Left hindlimb (tissue), 1 donor: ENCODE data around the gene ANAPC10.
"Not testable (repeated sequence)": the region's sequence is repeated elsewhere in the genome, so short reads cannot be mapped to it uniquely, and the experiment has no call there.

Experiments used
- DNase-seq: peaks from one replicate; pipeline ENCODE4 v3.0.0-alpha.2; 2018

Gene ANAPC10

GRCh38 chr4:145097821-145098674, at the start of gene ANAPC10, which contains the start of gene ABCE1:
Gene ANAPC10 (minus strand): TSS chr4:145098196. CDS start chr4:145096099, 2,097 bp downstream.
Gene ABCE1 (plus strand): TSS chr4:145098311. CDS start chr4:145104413, 6,102 bp downstream.
- peak; percentile 96 for DNase-seq

GRCh38 chr4:145136219-145136618, 38.2 kb upstream of the ANAPC10 start:
- not testable (repeated sequence) for DNase-seq

GRCh38 chr4:145132511-145133098, 34.6 kb upstream of the ANAPC10 start:
- peak; percentile 30 for DNase-seq

GRCh38 chr4:145131848-145132247, 33.9 kb upstream of the ANAPC10 start:
- no peak for DNase-seq

DNA sequence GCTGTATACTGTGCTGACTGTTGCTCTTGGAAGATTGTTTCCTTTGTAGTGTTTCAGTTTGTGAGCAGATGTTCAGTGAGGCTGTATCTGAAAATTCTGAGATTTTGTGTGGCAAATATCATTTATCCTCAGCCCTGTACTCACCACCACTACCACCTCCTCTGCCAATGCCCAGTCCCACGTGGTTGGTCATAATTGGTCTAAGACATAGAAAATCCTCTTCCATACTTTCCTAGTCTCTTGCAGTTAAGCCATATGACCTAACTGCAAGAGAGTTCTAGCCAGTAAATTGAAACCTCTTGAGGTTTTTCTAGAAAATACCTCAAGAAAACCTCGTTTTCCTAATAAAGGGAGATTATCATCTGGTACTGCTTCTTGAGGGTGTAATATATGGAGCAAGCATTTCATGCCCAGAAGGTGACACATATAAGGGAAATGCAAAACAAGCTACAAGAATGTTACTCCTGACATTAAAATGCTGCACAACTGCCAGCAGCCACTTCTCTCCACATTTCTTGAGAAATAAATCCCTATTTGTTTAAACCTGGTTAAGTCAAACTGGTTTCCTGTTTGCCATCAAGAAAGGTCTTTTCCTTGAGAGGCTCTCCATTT, 32.9 kb upstream of the ANAPC10 start:
- DNase-seq: no peak

DNA sequence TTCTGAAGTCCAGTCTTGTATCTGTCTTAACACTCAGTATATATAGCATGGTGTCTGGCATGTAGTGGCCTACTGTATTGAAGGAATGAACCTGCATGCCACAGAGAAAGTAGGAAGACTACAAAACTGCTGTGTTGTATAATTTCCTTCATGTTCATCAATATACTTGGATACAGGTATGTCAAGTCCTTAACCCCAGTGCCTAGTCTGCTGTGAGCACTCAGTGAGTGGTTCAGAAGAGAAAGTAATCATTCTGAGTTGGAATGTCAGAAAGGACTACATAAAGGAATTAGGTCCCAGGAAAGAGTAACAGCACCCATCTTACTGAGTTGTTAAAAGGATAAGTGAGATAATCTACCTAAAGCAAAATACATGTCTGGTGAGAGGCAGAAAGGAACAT, 32.1 kb upstream of the ANAPC10 start:
- no peak for DNase-seq

DNA sequence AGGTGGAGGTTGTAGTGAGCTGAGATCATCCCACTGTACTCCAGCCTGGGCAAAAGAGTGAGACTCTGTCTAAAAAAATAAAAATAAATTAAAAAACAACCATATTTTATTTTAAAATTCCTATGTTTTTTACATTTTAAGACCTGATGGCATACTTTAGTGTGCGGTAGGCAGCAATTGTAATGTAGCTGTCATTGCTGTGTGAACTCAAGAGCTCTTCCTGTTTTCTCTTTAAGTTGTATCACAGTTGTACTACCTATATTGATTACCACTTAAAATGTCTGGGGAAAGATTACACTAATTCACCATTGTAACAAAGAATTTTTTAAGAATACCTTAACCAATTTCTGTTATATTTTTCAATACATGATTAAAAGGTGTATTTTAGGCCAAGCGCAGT, 27.4 kb upstream of the ANAPC10 start:
- DNase-seq: no peak

DNA sequence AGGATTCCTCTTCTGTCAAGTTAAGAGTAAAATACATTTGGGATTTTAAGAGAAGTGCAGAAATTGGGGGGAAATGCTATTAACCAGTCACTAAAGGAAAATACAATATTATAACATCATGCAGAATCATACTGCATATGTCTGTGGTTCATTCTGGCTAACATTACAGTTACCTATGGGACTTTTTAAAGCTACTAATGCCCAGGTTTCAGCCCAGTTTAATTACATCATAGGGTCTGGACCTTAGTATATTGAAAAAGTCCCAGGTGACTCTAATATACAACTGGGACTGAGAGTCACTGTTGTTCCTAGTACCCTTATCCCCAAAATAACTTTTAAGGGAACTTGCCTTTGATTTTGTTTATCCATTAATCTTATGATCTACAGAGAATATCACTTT, 10.1 kb upstream of the ANAPC10 start:
- no peak for DNase-seq

DNA sequence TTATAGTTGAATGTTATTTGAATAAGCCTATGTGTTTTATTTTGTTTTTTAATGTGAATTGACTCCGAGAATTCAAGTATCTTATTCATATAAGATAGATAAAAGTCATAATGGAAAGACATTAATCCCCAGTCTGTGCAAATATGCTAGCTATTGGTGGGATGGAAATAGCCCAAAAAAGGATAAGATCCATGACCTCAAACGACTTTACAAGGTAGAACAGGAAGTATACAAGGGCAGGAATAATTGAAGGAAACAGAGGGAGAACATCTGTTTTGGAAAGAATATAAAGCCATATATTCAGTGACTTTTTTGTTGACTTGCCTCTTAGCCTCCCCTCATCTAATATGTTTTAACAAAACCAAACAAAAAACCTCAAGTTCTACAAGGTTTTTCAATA, 9.1 kb upstream of the ANAPC10 start:
- DNase-seq: no peak

GRCh38 chr4:145103496-145103895, 5.5 kb upstream of the ANAPC10 start:
- no peak for DNase-seq

- no peak for DNase-seq
These were observed 4.6 kb upstream of the ANAPC10 start for GRCh38 chr4:145102619-145103018.

GRCh38 chr4:145101091-145101490, 3.1 kb upstream of the ANAPC10 start:
- DNase-seq: no peak

- DNase-seq: no peak
These were observed 1.7 kb upstream of the ANAPC10 start for GRCh38 chr4:145099653-145100052.

DNA sequence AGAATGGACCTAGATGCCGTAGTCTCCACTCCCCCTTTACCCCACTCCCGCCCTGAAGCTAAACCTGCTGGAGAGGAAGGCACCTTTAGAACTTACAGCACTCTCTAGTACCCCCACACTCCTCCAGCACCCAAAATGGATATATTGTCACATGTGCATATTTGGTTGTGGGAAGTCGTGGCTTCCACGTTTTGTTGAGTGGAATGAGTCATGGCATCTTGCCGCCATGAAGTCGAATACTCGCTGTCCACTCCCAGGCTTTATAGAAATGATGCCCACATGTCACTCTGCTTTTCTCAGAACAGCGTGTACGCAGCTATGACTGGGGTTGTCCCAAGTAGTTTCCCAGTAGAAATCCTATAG, 660 bp upstream of the ANAPC10 start:
- peak; percentile 59 for DNase-seq

- DNase-seq: no peak
These were observed 620 bp downstream of the ANAPC10 start for GRCh38 chr4:145097331-145097820.

DNA sequence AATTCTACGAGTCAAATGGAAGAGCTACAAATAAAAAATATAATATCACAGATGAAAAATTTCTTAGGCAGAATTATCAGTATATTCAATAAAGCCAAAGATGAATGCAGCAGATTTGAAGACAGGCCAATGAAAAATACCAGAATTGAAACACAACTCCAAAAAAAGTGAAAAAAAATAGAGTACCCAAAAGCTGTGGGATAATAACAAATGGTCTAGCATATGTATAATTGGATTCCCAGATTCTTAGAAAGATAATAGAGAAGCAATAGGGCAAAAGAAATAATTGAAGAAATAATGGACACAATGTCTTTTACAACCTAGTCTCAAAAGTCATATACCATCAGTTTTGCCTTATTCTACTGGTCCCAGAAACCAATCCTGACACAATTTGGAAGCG, 4.4 kb downstream of the ANAPC10 start:
- DNase-seq: no peak

DNA sequence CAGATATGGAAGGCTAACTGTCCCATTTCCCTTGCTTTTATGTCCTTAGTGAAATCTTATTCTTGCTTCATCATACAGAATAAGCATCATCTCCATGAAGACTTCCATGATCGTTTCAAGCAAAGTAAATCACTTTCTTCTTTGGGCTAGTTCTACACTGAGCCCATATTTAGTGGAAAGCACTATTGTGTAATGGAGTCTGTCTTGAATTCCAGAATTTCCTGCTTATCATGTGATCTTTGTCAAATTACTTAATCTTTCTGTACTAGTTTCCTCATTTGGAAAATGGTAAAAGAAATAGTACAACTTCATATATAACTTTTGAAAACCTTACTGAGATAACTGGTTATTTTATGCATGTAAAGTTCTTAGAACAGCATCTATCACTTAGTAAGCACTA, 7.6 kb downstream of the ANAPC10 start:
- DNase-seq: no peak

GRCh38 chr4:145083891-145084605, 13.9 kb downstream of the ANAPC10 start:
- DNase-seq: no peak

GRCh38 chr4:145081756-145082155, 16.2 kb downstream of the ANAPC10 start:
- no peak for DNase-seq

GRCh38 chr4:145076469-145076855, 21.5 kb downstream of the ANAPC10 start:
- no peak for DNase-seq

DNA sequence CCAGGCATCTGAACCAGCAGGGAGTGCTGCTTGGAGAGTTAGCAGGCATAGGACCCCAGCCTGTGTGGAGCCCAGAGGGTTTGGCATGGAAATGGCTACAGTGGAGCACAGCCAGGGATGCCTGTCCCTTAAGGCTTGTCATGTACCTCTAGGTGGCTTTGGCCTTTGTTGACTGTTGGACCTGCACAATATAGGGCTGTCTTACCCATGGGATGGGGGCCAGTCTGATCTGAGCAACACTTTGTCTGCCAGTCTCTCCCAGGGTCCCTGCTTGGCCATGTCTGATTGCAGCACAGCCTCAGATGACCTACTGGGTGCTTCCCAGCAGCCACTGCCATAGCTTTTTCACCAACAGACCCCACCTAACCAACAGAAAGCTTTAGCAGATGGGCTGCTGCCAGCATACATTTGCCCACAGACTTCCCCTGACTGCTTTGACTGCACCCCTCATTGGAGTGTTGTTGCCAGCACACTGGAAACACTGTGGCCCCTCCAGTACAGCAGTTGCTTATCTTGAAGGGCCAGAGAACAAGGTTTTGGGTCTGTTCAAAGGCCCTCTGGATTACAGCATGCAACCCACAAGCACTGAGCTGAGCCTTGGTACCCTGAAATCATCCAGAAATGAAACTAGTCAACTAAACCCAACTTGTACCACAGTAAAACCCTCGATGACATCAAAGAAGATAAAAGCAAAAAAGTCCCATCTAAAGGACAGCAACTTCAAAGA, 22.1 kb downstream of the ANAPC10 start:
- no peak for DNase-seq

- no peak for DNase-seq
These were observed 26.4 kb downstream of the ANAPC10 start for GRCh38 chr4:145071560-145071959.
